CD4-positive, alpha-beta T cell treated with Interleukin-4 for 1 hour (primary cell): ENCODE measurements around the gene ZP2.
"Not testable (repeated sequence)": the region's sequence is repeated elsewhere in the genome, so short reads cannot be mapped to it uniquely, and the experiment has no call there.

ENCODE experiments used
- DNase-seq, 2 donors: peaks; one replicate each; pipeline ENCODE4 v3.0.0-alpha.2; 2020 to 2022

Gene ZP2

GRCh38 chr16:21169249-21169981 lies 42.0 kb downstream of the ZP2 start:
- no peak for DNase-seq

- DNase-seq: no peak
These were observed 43.3 kb downstream of the ZP2 start for GRCh38 chr16:21167929-21168602.

- no peak for DNase-seq
These were observed 44.0 kb downstream of the ZP2 start for GRCh38 chr16:21167360-21167759.

- no peak for DNase-seq
These were observed 44.8 kb downstream of the ZP2 start for GRCh38 chr16:21166561-21166961.

- DNase-seq: no peak
These were observed 46.7 kb downstream of the ZP2 start for GRCh38 chr16:21164521-21165168.

GRCh38 chr16:21163576-21163975 lies 47.8 kb downstream of the ZP2 start:
- DNase-seq: no peak

- DNase-seq: no peak
These were observed 48.7 kb downstream of the ZP2 start for GRCh38 chr16:21162661-21163151.

- DNase-seq: no peak
These were observed 50.2 kb downstream of the ZP2 start for GRCh38 chr16:21161211-21161610.

GRCh38 chr16:21160276-21160675 lies 51.1 kb downstream of the ZP2 start:
- DNase-seq: no peak

- peak; percentile 6 to 12 for DNase-seq
These were observed 52.0 kb downstream of the ZP2 start for GRCh38 chr16:21159281-21159951.

- peak; percentile 65 to 66 for DNase-seq
These were observed 52.9 kb downstream of the ZP2 start, which contains the start of gene LDAF1 for GRCh38 chr16:21158208-21159110. LDAF1 (plus strand) TSS chr16:21158674; CDS start chr16:21161183, 2,509 bp downstream.

GRCh38 chr16:21157632-21158031 lies 53.7 kb downstream of the ZP2 start:
- DNase-seq: no peak

GRCh38 chr16:21156767-21157467 lies 54.5 kb downstream of the ZP2 start:
- DNase-seq: peak in 1 of 2 donors; percentile 14

- not testable (repeated sequence) for DNase-seq
These were observed 55.4 kb downstream of the ZP2 start for GRCh38 chr16:21156011-21156410.

GRCh38 chr16:21153124-21153729 lies 58.1 kb downstream of the ZP2 start:
- DNase-seq: not testable (repeated sequence)

- not testable (repeated sequence) for DNase-seq
These were observed 59.0 kb downstream of the ZP2 start for GRCh38 chr16:21152160-21153030.

- DNase-seq: no peak
These were observed 60.9 kb downstream of the ZP2 start, which contains the start of gene DNAH3 for GRCh38 chr16:21150375-21151001. DNAH3 (minus strand) TSS chr16:21150846; CDS start chr16:21150319, 527 bp downstream.
